GM18858 (cell line): ENCODE data around the gene SPEM2.

Source experiments
- ATAC-seq: cut with Tn5 transposase; IDR thresholded peaks from one replicate; pipeline ENCODE4 v1.9.1; 2021; ENCODE audit not compliant: unreplicated experiment

The SPEM2 gene

GRCh38 chr17:7403977-7404736 lies 21.3 kb upstream of the SPEM2 start, which contains the start of gene TMEM256:
Gene TMEM256, minus strand, starts transcription at chr17:7404097. Its CDS starts 13 bp downstream, at chr17:7404084.
- peak; percentile 79 for ATAC-seq

GRCh38 chr17:7404737-7405349 lies 20.6 kb upstream of the SPEM2 start:
- ATAC-seq, result no peak

GRCh38 chr17:7405350-7406234 lies 19.8 kb upstream of the SPEM2 start:
- ATAC-seq, result no peak

- ATAC-seq, result no peak
These were observed 19.1 kb upstream of the SPEM2 start for GRCh38 chr17:7406235-7406825.

GRCh38 chr17:7407082-7407481 lies 18.3 kb upstream of the SPEM2 start:
- no peak for ATAC-seq

- no peak for ATAC-seq
These were observed 17.7 kb upstream of the SPEM2 start, which contains the start of gene NLGN2 for GRCh38 chr17:7407485-7408251. Gene NLGN2, plus strand, starts transcription at chr17:7407845. Its CDS starts 411 bp downstream, at chr17:7408256.

- ATAC-seq, result no peak
These were observed 17.1 kb upstream of the SPEM2 start for GRCh38 chr17:7408252-7408727.

- ATAC-seq, result no peak
These were observed 16.6 kb upstream of the SPEM2 start for GRCh38 chr17:7408863-7409262.

GRCh38 chr17:7409716-7410115 lies 15.7 kb upstream of the SPEM2 start:
- no peak for ATAC-seq

- no peak for ATAC-seq
These were observed 14.6 kb upstream of the SPEM2 start for GRCh38 chr17:7410634-7411426.

- no peak for ATAC-seq
These were observed 14.0 kb upstream of the SPEM2 start for GRCh38 chr17:7411427-7411750.

- no peak for ATAC-seq
These were observed 11.9 kb upstream of the SPEM2 start for GRCh38 chr17:7413346-7413985.

GRCh38 chr17:7414837-7415236 lies 10.6 kb upstream of the SPEM2 start:
- no peak for ATAC-seq

GRCh38 chr17:7415784-7416183 lies 9.6 kb upstream of the SPEM2 start:
- no peak for ATAC-seq

- ATAC-seq, result no peak
These were observed 9.1 kb upstream of the SPEM2 start for GRCh38 chr17:7416323-7416722.

GRCh38 chr17:7417056-7417655 lies 8.3 kb upstream of the SPEM2 start:
- ATAC-seq, result no peak

- ATAC-seq, result no peak
These were observed 6.8 kb upstream of the SPEM2 start for GRCh38 chr17:7418472-7419152.
